Amniotic epithelial cell (primary cell): ENCODE data around the gene RFX3.
A peak's percentile ranks its signal among the peaks of the same experiment; 100 is the strongest.

ENCODE experiments used
- DNase-seq: peaks from one replicate; pipeline ENCODE4 v3.0.0-alpha.2; 2010; ENCODE audit warnings: low read depth

Gene RFX3

DNA sequence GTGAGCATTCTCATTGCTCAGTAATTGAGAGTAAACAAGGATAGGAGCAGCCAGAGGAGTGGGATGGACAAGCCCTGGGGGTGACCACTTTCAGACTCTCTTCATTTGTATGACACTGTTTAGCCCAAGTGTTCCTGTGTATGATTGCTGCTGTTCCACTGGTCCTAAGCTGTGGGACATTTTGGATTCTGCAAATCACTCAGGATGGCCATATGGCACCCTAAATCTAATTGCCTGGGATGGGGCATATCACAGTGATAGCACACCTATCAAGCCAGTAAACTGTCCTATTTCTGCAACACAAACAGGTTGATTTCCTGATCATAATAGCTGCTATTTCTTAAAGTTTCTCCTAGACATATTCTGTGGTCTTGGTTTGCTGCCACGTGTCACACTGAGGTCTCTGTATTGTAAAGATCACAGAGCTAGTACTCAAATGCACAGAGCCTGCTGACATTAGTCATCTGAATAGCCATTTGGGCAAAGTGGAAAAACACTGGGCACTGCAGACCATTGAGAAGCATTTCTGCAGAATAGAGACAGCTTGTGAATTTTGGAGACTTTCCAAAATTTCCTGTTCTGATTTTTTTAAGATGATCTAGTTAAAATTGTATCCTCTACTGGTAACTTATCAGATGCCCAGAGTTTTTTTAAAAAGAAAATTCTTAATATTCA is 320.2 kb downstream of the RFX3 start:
- no peak for DNase-seq

DNA sequence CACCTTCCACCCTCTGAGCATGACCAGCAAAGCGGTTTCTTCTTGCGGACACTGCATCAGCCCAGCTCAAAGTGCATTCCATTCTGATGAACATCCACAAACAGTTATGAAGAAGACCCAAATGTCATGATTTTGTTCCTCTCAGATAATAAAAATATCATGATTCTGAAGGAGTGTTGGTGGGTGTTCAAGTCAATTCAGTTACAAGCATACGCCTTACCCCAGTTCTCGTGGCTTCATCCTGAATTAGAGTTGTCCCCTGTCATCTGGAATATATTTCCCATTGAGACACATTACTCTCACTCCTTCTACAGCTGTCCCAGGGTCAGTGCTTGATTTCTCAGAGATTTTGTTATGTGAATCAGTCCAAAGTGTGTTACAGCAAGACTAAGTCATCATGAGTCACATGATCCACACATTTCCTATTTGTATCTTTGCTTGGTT is 325.4 kb downstream of the RFX3 start:
- peak; percentile 25 for DNase-seq

DNA sequence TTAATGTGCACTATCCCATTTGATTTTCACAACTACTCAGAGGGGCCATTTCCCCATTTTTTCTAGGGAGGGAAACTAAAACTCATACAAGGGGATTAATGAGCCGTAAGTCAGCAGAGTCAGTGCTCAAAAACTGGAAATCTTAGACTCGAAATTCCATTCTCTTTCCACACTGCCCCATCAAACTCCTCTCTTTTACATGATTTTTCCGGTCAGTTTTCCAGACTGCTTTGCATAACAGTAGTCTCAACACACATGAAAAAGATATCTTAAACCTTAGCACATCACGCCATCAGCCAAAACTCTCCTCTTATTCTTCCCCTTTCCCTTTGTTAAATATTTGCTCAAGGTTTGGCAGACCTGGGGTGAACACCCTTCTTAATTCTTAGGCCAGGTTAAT is 332.0 kb downstream of the RFX3 start:
- DNase-seq: no peak

DNA sequence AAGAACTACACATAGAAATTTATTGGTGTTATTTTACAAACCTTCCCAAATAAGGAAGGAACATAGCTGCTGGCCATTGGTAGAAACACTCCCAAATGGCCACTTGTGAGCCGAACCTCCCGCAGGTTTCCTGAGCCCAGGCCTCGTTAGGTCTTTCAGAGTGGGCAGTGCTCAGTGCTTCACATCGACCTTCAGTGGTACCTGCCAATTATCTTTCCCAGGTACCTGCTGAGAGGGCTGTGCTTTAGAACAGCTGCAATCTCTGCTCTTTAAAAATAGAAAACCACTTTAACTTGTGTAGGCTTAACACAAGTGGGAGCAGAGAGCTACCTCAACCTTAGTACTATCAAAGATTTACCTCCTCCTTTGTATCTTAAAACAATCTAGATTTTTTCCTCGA is 334.1 kb downstream of the RFX3 start:
- DNase-seq: no peak

DNA sequence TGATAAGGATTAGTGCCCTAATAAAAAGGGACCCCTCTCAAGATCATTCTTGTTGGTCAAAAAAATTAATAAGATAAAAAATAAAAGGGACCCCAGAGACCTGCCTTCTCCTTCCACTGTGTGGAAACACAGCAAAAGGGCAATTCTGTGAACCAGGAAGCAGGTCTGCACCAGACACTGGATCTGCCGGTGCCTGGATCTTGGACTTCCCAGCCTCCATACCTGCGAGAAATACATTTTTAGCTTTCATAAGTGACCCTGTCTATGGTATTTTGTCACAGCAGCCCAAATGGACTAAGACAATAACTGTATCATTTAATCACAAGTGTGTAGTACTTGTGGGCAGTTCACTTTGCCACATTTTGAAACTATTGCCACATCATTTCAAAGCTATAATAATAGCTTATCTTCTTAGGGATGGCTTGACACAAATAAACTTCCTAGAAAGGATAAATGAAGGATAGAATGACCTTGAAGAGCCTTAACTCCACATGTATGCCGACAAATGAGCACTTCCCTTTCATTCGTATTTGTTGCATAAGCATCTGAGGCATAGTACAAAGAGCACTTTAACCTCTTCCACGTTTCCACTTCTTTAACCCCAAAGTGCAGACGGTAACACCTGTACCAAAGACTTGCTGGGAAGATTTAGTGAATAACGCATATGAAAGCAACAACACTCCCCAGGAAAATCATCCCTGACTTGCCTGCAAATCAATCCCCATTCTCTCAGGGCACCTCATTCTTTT is 336.5 kb downstream of the RFX3 start:
- no peak for DNase-seq

DNA sequence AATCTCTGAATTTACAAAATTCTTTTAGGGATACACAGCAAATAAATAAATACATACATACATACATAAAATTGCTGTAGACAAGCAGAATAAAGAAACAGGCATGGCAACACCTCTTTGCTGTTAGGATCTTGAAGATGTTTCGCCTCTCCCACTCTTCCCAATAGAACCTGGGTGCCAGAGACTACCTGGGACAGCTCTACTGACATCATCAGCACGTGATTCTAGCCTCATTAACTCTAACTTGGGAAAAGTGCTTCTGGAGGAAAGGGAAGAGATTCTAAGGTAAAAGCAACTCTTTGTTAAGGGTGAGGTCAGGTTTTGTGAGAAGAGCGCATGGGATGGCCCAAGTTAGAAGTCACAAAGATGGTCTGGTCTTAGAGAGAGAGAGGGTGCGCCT is 339.1 kb downstream of the RFX3 start:
- no peak for DNase-seq

DNA sequence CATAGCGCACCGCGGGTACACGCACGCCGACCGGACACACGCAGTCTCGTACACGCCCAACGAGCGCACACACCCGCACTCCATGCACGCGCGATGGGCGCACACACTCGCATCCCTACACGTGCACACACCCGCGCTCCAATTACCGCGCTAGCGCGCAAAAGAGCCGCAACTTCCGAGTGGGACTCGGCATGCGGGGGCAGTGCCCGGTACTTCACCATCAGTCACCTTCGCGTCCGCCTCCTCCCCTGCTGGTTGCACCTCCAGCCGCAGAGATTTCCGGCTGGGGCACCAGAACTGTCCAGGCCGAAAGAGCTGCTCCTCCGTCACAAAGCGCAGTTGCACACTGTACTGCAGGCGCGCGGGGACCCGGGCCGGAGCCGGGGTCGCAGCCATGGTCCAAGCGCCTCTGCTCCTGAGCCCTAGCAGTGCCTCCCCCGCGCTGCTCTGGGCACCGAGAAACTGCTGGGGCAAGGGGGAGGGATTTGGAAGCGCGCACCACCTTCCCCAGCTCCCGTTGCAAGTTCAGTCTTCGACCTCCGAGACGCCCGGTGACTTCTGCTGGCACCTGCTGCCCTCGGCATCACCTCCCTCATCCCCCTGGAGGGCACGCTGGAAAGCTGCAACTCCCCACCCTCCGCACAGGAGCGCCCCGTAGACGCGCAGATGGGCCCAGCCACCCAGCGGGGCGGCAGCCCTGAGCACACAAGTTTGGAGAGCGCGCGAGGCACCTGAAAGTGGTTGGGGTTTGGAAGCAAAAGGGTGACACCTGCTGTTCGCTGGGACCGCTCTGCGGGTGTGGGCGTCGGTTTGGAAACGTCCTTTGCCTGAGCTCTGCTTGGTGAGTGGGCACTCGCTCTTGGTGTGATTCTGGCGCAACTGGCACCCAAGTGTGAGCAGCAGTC is 344.5 kb downstream of the RFX3 start:
- DNase-seq: peak; percentile 6

DNA sequence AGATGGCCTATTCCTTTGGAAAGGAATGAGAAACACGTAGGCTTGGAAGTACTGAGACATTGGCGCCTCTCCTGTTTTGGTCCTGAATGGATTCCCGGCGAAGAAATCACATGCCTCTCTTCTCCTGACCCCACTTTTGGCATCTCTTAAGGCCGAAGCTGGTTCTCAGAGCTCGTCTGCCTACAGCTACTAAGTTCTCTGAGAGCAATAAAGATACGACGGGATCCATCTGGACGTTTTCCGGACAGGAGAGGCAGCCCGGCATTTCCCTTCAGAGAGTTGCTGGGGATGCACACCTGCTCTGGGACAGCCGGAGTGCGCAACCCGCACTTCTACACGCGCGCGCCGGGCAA is 345.1 kb downstream of the RFX3 start:
- DNase-seq: no peak

DNA sequence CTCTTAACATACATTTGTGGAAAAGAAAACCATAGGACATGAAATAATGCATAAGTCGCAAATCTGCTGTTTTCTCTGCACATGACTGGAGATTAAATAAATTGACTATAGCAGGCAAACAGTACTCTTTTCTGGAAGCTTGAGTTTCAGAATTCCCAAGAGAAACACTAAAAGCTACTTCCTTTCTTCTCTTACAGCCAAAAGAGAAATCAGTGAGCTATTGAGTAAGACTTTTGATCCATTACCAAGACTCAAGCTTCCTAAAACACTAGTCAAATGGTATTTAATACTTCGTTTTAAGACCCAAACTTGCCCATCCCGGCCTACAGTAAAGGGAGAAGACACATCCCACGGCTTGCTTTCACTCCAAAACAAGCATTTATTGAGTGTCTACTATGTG is 346.1 kb downstream of the RFX3 start:
- no peak for DNase-seq

DNA sequence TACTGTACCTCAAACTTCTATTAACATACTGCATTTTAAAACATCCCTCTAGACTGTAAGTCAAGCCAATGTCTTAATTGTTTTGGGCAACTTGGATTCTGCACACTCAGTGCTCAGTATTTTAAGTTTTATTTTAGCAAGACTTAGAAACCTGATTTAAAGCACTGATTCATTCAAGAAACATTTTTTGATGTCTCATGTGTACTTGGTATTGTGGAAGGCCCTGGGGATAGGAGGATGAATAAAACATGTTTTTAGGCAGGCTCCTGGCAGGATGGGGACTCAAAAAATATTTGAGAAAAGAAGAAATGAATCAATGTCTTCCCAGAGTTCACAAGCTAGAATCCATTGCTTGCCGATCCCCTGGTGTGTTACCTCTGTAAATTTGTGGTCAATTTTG is 347.9 kb downstream of the RFX3 start:
- DNase-seq: no peak

DNA sequence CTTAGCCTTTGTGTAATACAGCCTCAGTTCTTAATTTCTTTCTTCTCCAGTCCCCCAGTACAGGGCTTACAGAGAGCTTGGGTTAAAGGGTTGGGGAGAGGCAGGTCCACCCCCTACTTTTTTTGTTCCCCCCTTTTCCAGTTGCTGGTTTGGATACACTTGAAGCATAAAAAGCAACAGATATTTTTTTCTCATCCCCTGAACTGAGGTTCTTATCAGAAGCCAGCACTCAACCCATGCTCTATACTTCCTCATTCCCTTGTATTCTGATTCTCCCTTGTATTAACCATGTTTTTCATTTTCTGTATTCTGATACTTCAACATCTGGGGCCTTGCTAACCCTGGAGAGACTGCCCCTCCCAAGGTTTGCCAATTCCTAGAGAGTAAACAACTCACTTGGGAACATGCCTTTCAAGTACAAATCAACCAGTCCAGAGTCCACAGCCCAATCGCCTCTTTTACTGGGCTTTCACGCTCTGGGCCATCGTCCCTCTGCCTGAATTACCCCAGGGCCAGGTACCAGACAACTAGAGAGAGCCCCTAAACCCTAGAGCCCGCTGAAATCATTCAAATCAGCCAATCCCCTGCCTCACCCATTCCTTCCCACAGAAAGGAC is 348.5 kb downstream of the RFX3 start:
- no peak for DNase-seq

DNA sequence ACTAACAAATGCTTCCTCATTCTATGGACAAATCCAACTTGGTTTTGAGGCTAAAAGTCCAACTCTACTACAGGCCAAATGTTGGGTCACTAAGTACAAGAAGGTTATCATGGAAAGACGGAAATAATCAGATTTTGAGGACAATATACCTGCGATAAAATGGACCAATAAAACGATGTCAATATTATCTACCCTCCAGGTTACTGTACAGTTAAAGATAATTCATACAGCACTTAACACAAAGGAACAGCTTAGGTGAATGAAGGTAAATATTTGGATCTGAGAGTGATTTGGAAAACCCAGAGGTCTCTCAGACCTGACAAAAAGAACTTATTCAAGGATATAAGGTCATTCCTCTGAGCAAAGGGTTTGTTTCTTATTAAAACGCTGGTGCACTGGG is 352.4 kb downstream of the RFX3 start:
- DNase-seq: no peak

DNA sequence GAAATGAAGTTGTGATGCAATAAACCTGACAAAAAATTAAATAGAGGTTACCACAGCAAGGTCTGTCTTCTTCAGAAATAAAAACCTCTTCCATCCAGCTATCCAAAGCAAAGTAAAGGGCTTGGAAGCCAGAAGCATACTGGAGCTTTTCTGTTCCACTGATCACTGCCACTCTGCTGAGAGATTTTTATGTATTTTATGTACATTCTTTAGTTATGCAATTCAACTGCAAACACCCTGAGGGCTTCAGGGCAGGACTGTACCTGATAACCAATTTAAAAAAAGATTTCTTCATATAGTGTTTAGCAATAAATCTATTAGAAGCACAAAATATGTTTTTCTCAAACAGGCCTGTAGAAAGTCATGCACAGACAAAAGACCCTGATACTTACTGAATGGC is 355.0 kb downstream of the RFX3 start:
- no peak for DNase-seq
